CD4-positive, alpha-beta T cell (primary cell): ENCODE data around the gene EFHB. TPM values are rescaled to one million over a fixed set of nuclear protein-coding genes. Genes with fewer than 3 reads are reported as not detected.

Experiments used
- ATAC-seq: fragments of 200-7000 bp; cut with Tn5 transposase; one replicate; pipeline ENCODE4 v1.10.0; 2022; ENCODE audit warnings: mild to moderate bottlenecking; ENCODE audit not compliant: poor library complexity
- CTCF ChIA-PET: fragments of 350-600 bp; sonication (Branson Sonifier 250); formaldehyde crosslinking; loops from one replicate; lab custom pipeline; 2021; ENCODE audit warnings: antibody characterized with exemption, inconsistent platforms; lab: Charles Lee
- POLR2A ChIA-PET: fragments of 350-600 bp; sonication (Branson Sonifier 250); formaldehyde crosslinking; loops from one replicate; lab custom pipeline; 2021; ENCODE audit warnings: antibody characterized with exemption, inconsistent platforms; lab: Charles Lee
- DNase-seq, 14 experiments: peaks; one replicate each; pipeline ENCODE4 v3.0.0-alpha.2; 2013 to 2020; ENCODE audit warnings: mixed read lengths in 2 of 14
- H3K27ac ChIP-seq, 2 donors: one replicate each; pipeline versions ENCODE4 v1.5.1 to v1.7.0; 2013; ENCODE audit warnings: low read length in 2 of 2, low read depth in 1 of 2, mild to moderate bottlenecking in 1 of 2
- H3K27me3 ChIP-seq, 2 experiments: 1 replicate in 1 of 2; 2 replicates in 1 of 2; pipeline versions ENCODE4 v1.6.1 to v1.7.0; 2013; ENCODE audit warnings: low read length in 2 of 2, control low read depth in 1 of 2, mild to moderate bottlenecking in 1 of 2, moderate library complexity in 1 of 2; ENCODE audit not compliant: insufficient read depth in 2 of 2, control insufficient read depth in 1 of 2
- H3K36me3 ChIP-seq: one replicate; pipeline ENCODE4 v1.6.1; 2013; ENCODE audit warnings: low read length, control low read depth; ENCODE audit not compliant: insufficient read depth
- H3K4me1 ChIP-seq: one replicate; pipeline ENCODE4 v1.6.1; 2013; ENCODE audit warnings: low read length, control low read depth; ENCODE audit not compliant: insufficient read depth
- H3K4me3 ChIP-seq: one replicate; pipeline ENCODE4 v1.5.1; 2013; ENCODE audit warnings: mild to moderate bottlenecking, low read length, moderate library complexity
- H3K9me3 ChIP-seq, 2 experiments: 1 replicate in 1 of 2; 2 replicates in 1 of 2; pipeline versions ENCODE4 v1.6.1 to v1.7.0; 2013; ENCODE audit warnings: low read length in 2 of 2, mild to moderate bottlenecking in 2 of 2, control low read depth in 1 of 2, moderate library complexity in 1 of 2; ENCODE audit not compliant: control insufficient read depth in 1 of 2, insufficient read depth in 1 of 2
- H3K27ac Mint-ChIP-seq: one replicate; pipeline ENCODE4 v1.8.0; 2020; ENCODE audit warnings: mixed read lengths
- H3K27me3 Mint-ChIP-seq: one replicate; pipeline ENCODE4 v1.8.0; 2021; ENCODE audit warnings: mixed read lengths
- H3K36me3 Mint-ChIP-seq: one replicate; pipeline ENCODE4 v1.8.0; 2021; ENCODE audit warnings: low read depth, mixed read lengths
- H3K4me1 Mint-ChIP-seq: one replicate; pipeline ENCODE4 v1.8.0; 2021; ENCODE audit warnings: low read depth, mixed read lengths
- H3K4me3 Mint-ChIP-seq: one replicate; pipeline ENCODE4 v1.8.0; 2020; ENCODE audit warnings: mild to moderate bottlenecking, mixed read lengths
- H3K9me3 Mint-ChIP-seq: one replicate; pipeline ENCODE4 v1.8.0; 2020; ENCODE audit warnings: mixed read lengths
- intact Hi-C, 2 experiments: fragments of 100-400 bp; cut with DNase I in 1 of 2; cut with micrococcal nuclease in 1 of 2; formaldehyde crosslinking; loops; one replicate each; pipeline versions ENCODE4 v1.15.1 to v1.9.0; 2023 to 2025; cut with DNase I, micrococcal nuclease
- total RNA-seq, 174 experiments: library from RNA in 2 of 174; stranded (reverse) in 2 of 174; gene quantifications; one replicate each; pipeline ENCODE4 v1.2.3 and lab custom pipeline; 2021 to 2026
- TF ChIP-seq, protein P1 (sequence below): fragments of 200-600 bp; IDR thresholded peaks from one replicate; pipeline ENCODE4 v1.8.0; 2022; ENCODE audit warnings: antibody characterized with exemption, mild to moderate bottlenecking

EFHB gene
- total RNA-seq, 2 experiments from 2014 or later: 0.99 to 1.2 TPM

DNA sequence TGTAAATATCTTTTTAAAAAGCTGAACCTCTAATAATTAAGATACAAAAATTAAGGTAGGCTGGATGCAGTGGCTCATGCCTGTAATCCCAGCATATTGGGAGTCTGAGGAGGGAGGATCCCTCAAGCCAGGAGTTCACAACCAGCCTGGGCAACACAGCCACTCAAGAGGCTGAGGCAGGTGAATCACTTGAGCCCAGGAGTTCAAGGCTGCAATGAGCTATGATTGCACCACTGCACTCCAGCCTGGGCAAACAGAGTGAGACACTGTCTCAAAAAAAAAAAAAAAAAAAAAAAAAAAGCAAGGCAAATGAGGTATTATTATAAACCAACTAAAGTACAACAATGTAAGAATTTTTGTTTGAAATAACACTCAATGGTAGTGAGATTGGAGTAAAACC, 47.6 kb downstream of the EFHB start:
- H3K36me3 Mint-ChIP-seq: no peaks in the 10 kb centered on the region
- TF ChIP-seq, protein P1, sequence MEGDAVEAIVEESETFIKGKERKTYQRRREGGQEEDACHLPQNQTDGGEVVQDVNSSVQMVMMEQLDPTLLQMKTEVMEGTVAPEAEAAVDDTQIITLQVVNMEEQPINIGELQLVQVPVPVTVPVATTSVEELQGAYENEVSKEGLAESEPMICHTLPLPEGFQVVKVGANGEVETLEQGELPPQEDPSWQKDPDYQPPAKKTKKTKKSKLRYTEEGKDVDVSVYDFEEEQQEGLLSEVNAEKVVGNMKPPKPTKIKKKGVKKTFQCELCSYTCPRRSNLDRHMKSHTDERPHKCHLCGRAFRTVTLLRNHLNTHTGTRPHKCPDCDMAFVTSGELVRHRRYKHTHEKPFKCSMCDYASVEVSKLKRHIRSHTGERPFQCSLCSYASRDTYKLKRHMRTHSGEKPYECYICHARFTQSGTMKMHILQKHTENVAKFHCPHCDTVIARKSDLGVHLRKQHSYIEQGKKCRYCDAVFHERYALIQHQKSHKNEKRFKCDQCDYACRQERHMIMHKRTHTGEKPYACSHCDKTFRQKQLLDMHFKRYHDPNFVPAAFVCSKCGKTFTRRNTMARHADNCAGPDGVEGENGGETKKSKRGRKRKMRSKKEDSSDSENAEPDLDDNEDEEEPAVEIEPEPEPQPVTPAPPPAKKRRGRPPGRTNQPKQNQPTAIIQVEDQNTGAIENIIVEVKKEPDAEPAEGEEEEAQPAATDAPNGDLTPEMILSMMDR: no peak
- Histone ChIP-seq H3K27ac (no peak overlapping the region), H3K36me3 (no peaks in the 10 kb centered on the region), H3K4me3 (no peak overlapping the region), H3K4me1 (no peaks in the 10 kb centered on the region), H3K9me3 (no peaks in the 10 kb centered on the region), H3K27me3 (no peaks in the 10 kb centered on the region)
- no peak for DNase-seq
- no peak overlapping the region for H3K4me3 Mint-ChIP-seq
- ChIA-PET CTCF (interaction anchor here (0.7 to 1.5 kb wide), 2 partner anchors 16 to 1045 kb away, joined by 3 read pairs; no protein-coding TSS in a partner anchor), POLR2A (no interaction called here)
- ATAC-seq: no peak
- intact Hi-C loops: loop anchor here in 1 of 2 experiments (5.0 to 10.0 kb wide), 2 partner anchors 151 to 278 kb away; no protein-coding TSS in a partner anchor
- no peak overlapping the region for H3K27ac Mint-ChIP-seq
- H3K9me3 Mint-ChIP-seq: no peaks in the 10 kb centered on the region
- H3K27me3 Mint-ChIP-seq: no peaks in the 10 kb centered on the region
- no peaks in the 10 kb centered on the region for H3K4me1 Mint-ChIP-seq

DNA sequence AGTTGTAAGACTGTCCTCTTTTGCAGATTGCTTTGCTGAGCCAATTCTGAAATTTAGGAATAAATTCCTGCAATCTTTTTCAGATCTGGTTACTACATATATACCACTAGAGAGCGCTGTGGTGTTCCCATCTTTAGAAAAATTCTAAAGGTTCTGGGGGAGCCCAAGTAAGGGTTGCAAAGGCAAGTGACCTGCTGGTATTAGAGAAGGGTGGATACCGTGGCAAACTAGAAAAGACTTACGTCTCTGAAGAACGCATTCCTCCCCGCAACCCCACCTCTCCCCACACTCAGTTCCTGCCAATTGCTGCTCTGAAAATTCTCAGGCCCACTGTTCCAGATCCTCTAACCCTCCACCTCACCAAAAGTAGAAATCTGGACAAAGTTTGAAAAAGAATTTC, 48.5 kb downstream of the EFHB start:
- peak in 3 of 14 experiments; percentile 38 to 50 (median 46) for DNase-seq
- H3K4me3 ChIP-seq: no peak overlapping the region
- H3K4me1 ChIP-seq: no peaks in the 10 kb centered on the region
- H3K9me3 ChIP-seq: no peaks in the 10 kb centered on the region
- no peaks in the 10 kb centered on the region for H3K36me3 Mint-ChIP-seq
- no peak overlapping the region for H3K27ac ChIP-seq
- TF ChIP-seq, protein P1: peak; percentile 63
- ChIA-PET POLR2A (no interaction called here), CTCF (interaction anchor here (0.7 to 1.5 kb wide), 2 partner anchors 15 to 943 kb away, joined by 3 read pairs; no protein-coding TSS in a partner anchor)
- intact Hi-C loops: loop anchor here in 1 of 2 experiments (5.0 to 10.0 kb wide), 2 partner anchors 152 to 279 kb away; no protein-coding TSS in a partner anchor
- no peaks in the 10 kb centered on the region for H3K27me3 Mint-ChIP-seq
- no peak for ATAC-seq
- H3K9me3 Mint-ChIP-seq: no peaks in the 10 kb centered on the region
- no peaks in the 10 kb centered on the region for H3K27me3 ChIP-seq
- no peaks in the 10 kb centered on the region for H3K4me1 Mint-ChIP-seq
- H3K36me3 ChIP-seq: no peaks in the 10 kb centered on the region
- H3K4me3 Mint-ChIP-seq: no peak overlapping the region
- H3K27ac Mint-ChIP-seq: no peak overlapping the region

DNA sequence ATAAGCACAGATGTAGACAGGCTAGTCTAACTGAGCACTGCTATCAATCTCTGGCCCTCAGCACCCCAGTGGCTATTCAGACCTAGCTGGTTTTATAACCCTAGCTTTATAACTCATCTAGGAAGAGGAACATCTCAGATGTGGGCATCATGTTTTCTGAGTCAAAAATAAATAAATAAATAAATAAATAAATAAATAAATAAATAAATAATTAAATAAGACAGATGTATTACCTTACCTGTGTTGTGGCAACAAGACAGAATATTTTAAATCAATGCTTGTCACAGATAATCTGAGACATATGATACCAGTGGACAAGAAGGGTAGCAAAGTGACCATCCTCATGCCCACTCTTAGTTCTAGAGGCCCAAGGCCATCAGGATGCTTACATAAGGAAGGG, 52.2 kb downstream of the EFHB start:
- no peak overlapping the region for H3K27ac Mint-ChIP-seq
- H3K9me3 Mint-ChIP-seq: no peaks in the 10 kb centered on the region
- H3K27me3 ChIP-seq: no peaks in the 10 kb centered on the region
- no peaks in the 10 kb centered on the region for H3K4me1 Mint-ChIP-seq
- H3K36me3 ChIP-seq: no peaks in the 10 kb centered on the region
- intact Hi-C loops: loop anchor here in 1 of 2 experiments (10.0 kb wide), 1 partner anchor 283 kb away; no protein-coding TSS in a partner anchor
- no peak overlapping the region for H3K4me3 ChIP-seq
- no peak for DNase-seq
- H3K27ac ChIP-seq: no peak overlapping the region
- no peak for ATAC-seq
- no peaks in the 10 kb centered on the region for H3K9me3 ChIP-seq
- no peaks in the 10 kb centered on the region for H3K36me3 Mint-ChIP-seq
- H3K27me3 Mint-ChIP-seq: no peaks in the 10 kb centered on the region
- TF ChIP-seq, protein P1: no peak
- POLR2A ChIA-PET: no interaction called here
- CTCF ChIA-PET: no interaction called here
- no peak overlapping the region for H3K4me3 Mint-ChIP-seq
- no peaks in the 10 kb centered on the region for H3K4me1 ChIP-seq
